OCI-LY3 (cell line): ENCODE results near the gene CPA4.

Experiments
- CTCF ChIP-seq: fragments of 200-600, 300-600 bp; sonication (generic); IDR thresholded peaks from 2 replicates; pipeline ENCODE4 v1.5.1; 2014; ENCODE audit warnings: antibody characterized with exemption, low read length, low read depth
- EZH2phosphoT487 ChIP-seq: fragments of 200-600 bp; shearing (Covaris generic); IDR thresholded peaks from 2 replicates; pipeline ENCODE4 v1.6.1; 2018; ENCODE audit warnings: antibody characterized with exemption, mixed run types, low read depth

- TF ChIP-seq CTCF: no peak
- no peak for TF ChIP-seq EZH2phosphoT487
These were observed 9.7 kb downstream of the CPA4 start for GRCh38 chr7:130302649-130303048.
